Measurements from ENCODE around the gene ZFAND2B. TPM values are rescaled to one million over a fixed set of nuclear protein-coding genes. Genes with fewer than 3 reads are reported as not detected.
A peak's percentile ranks its signal among the peaks of the same experiment; 100 is the strongest.

Gene ZFAND2B
- total RNA-seq, 1 donor: 25.0 TPM

- Histone ChIP-seq H3K27ac (ENCODE audit: low read depth, low read length) (no peak within 1 kb of the TSS), H3K4me1 (ENCODE audit: insufficient read depth, low read length) (peaks cover 12% of the 10 kb centered on the region), H3K4me3 (ENCODE audit: insufficient read depth, low read length) (no peak within 1 kb of the TSS), H2AFZ (ENCODE audit: low read length) (no peak within 1 kb of the TSS), H3K27me3 (ENCODE audit: insufficient read depth, low read length) (no peaks in the 10 kb centered on the region), H3K4me2 (ENCODE audit: insufficient read depth, low read length) (no peak within 1 kb of the TSS), H3K9me3 (ENCODE audit: low read depth, low read length) (no peaks in the 10 kb centered on the region), H3K79me2 (ENCODE audit: insufficient read depth, low read length) (peaks cover 12% of the 10 kb centered on the region), H4K20me1 (ENCODE audit: insufficient read depth, low read length) (peaks cover 4% of the 10 kb centered on the region), H3K36me3 (ENCODE audit: insufficient read depth, low read length) (peaks cover 15% of the 10 kb centered on the region)
- TF ChIP-seq, protein P1, sequence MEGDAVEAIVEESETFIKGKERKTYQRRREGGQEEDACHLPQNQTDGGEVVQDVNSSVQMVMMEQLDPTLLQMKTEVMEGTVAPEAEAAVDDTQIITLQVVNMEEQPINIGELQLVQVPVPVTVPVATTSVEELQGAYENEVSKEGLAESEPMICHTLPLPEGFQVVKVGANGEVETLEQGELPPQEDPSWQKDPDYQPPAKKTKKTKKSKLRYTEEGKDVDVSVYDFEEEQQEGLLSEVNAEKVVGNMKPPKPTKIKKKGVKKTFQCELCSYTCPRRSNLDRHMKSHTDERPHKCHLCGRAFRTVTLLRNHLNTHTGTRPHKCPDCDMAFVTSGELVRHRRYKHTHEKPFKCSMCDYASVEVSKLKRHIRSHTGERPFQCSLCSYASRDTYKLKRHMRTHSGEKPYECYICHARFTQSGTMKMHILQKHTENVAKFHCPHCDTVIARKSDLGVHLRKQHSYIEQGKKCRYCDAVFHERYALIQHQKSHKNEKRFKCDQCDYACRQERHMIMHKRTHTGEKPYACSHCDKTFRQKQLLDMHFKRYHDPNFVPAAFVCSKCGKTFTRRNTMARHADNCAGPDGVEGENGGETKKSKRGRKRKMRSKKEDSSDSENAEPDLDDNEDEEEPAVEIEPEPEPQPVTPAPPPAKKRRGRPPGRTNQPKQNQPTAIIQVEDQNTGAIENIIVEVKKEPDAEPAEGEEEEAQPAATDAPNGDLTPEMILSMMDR (IDR thresholded peaks at IDR 0.05; ENCODE audit: extremely low read depth, low read depth, low read length): no peak
- DNase-seq (ENCODE audit: insufficient read length, low spot score, missing footprints): no peak
Observed at GRCh38 chr2:219169930-219170654, 36.5 kb upstream of the ZFAND2B start, which contains the start of gene SLC23A3. Gene SLC23A3, minus strand, starts transcription at chr2:219170029. Its CDS starts 45 bp downstream, at chr2:219169984.

DNA sequence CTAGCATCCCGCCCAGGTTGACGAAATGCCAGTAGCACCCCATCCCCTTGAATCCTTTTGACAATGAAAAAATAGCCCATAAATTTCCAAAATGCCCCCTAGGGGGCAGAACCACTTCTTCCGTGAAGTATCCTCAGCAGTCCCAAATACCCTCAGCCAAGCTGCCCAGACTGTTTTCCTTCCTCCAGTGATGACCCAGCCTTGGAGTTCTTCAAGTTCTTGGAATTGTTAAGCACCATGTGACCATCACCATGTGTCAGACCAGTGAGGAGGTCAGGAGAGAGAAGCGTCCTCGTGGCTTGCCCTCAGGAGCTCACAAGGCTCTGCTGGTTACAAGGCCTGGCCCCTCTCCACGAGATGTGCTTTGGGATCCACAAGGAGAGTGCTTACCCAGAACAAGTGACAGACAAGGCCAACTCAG is 35.3 kb upstream of the ZFAND2B start:
- H3K9me3 ChIP-seq (ENCODE audit: low read depth, low read length): no peaks in the 10 kb centered on the region
- DNase-seq (ENCODE audit: insufficient read length, low spot score, missing footprints): peak; percentile 96
- H4K20me1 ChIP-seq (ENCODE audit: insufficient read depth, low read length): peaks cover 4% of the 10 kb centered on the region
- H3K4me3 ChIP-seq (ENCODE audit: insufficient read depth, low read length): no peak overlapping the region
- TF ChIP-seq, protein P1 (IDR thresholded peaks at IDR 0.05; ENCODE audit: extremely low read depth, low read depth, low read length): peak; percentile 90
- H3K27ac ChIP-seq (ENCODE audit: low read depth, low read length): peak overlapping the region; percentile 49
- H3K4me1 ChIP-seq (ENCODE audit: insufficient read depth, low read length): peaks cover 20% of the 10 kb centered on the region
- H3K4me2 ChIP-seq (ENCODE audit: insufficient read depth, low read length): no peak overlapping the region
- H2AFZ ChIP-seq (ENCODE audit: low read length): no peak overlapping the region
- H3K36me3 ChIP-seq (ENCODE audit: insufficient read depth, low read length): peaks cover 15% of the 10 kb centered on the region
- H3K79me2 ChIP-seq (ENCODE audit: insufficient read depth, low read length): peaks cover 21% of the 10 kb centered on the region
- H3K27me3 ChIP-seq (ENCODE audit: insufficient read depth, low read length): no peaks in the 10 kb centered on the region

DNA sequence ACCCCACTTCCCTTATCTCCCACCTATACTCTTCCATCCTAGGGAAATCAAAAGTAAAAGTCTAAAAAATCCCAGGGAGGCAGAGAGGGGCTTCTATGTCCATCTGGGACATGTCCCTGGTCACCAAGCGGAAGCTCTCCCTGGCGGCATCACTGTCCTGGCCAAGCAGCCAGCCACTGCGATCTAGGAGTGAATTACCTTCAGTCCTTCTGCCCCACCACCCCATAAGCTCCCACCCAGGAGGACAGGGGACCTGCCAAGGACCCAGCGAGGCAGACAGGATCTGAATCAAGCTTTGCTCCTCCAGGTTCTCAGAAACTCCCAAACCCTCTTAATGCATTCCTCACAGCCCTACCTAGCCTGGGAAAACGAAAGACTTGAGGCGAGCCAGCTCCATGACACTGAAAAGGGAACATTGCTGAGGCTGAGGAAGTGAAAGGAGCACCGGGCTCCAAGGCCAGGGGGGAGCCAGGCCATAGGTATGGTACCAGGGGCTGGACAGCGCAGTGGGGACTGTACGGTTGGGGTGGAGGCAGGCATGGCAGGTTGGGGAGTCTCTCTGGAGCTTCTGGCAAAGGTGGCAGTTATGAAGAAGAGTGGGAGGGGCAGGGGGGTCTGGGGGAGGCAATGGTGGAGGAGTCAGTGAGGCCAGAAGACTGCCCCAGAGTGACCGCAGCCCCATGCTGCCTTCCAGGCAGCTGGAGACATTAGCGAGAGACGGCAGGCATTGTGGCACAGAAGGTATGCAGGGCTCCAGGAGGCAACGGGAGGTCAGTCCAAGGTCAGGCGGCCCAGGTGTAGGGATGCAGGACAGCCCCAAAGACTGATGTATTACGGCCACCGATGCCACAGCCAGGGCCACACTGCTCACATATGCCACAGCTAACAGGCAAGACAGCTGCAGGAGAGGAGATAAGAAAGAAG is 34.1 kb upstream of the ZFAND2B start:
- H3K4me1 ChIP-seq (ENCODE audit: insufficient read depth, low read length): peaks cover 24% of the 10 kb centered on the region
- no peaks in the 10 kb centered on the region for H3K27me3 ChIP-seq (ENCODE audit: insufficient read depth, low read length)
- H3K9me3 ChIP-seq (ENCODE audit: low read depth, low read length): no peaks in the 10 kb centered on the region
- no peak for DNase-seq (ENCODE audit: insufficient read length, low spot score, missing footprints)
- TF ChIP-seq, protein P1 (IDR thresholded peaks at IDR 0.05; ENCODE audit: extremely low read depth, low read depth, low read length): no peak
- peaks cover 4% of the 10 kb centered on the region for H4K20me1 ChIP-seq (ENCODE audit: insufficient read depth, low read length)
- H3K36me3 ChIP-seq (ENCODE audit: insufficient read depth, low read length): peaks cover 15% of the 10 kb centered on the region
- H3K4me3 ChIP-seq (ENCODE audit: insufficient read depth, low read length): no peak overlapping the region
- H2AFZ ChIP-seq (ENCODE audit: low read length): no peak overlapping the region
- peaks cover 25% of the 10 kb centered on the region for H3K79me2 ChIP-seq (ENCODE audit: insufficient read depth, low read length)
- peak overlapping the region; percentile 49 for H3K27ac ChIP-seq (ENCODE audit: low read depth, low read length)
- H3K4me2 ChIP-seq (ENCODE audit: insufficient read depth, low read length): no peak overlapping the region

GRCh38 chr2:219173176-219173575 is 33.4 kb upstream of the ZFAND2B start:
- no peaks in the 10 kb centered on the region for H3K9me3 ChIP-seq (ENCODE audit: low read depth, low read length)
- H3K27me3 ChIP-seq (ENCODE audit: insufficient read depth, low read length): no peaks in the 10 kb centered on the region
- TF ChIP-seq, protein P1 (IDR thresholded peaks at IDR 0.05; ENCODE audit: extremely low read depth, low read depth, low read length): no peak
- peaks cover 26% of the 10 kb centered on the region for H3K4me1 ChIP-seq (ENCODE audit: insufficient read depth, low read length)
- H3K4me2 ChIP-seq (ENCODE audit: insufficient read depth, low read length): no peak overlapping the region
- H4K20me1 ChIP-seq (ENCODE audit: insufficient read depth, low read length): peaks cover 4% of the 10 kb centered on the region
- H3K36me3 ChIP-seq (ENCODE audit: insufficient read depth, low read length): peaks cover 15% of the 10 kb centered on the region
- peaks cover 25% of the 10 kb centered on the region for H3K79me2 ChIP-seq (ENCODE audit: insufficient read depth, low read length)
- H2AFZ ChIP-seq (ENCODE audit: low read length): no peak overlapping the region
- DNase-seq (ENCODE audit: insufficient read length, low spot score, missing footprints): no peak
- no peak overlapping the region for H3K4me3 ChIP-seq (ENCODE audit: insufficient read depth, low read length)
- no peak overlapping the region for H3K27ac ChIP-seq (ENCODE audit: low read depth, low read length)
